Hepatocyte (in vitro differentiated cells): ENCODE measurements around the gene USH1C.

Source experiments
- EZH2 ChIP-seq: fragments of 200-600 bp; sonication (generic); IDR thresholded peaks from 2 replicates; pipeline ENCODE4 v1.6.1; 2016; ENCODE audit warnings: antibody characterized with exemption, mild to moderate bottlenecking, borderline replicate concordance
- EZH2phosphoT487 ChIP-seq: fragments of 200-600 bp; sonication (generic); IDR thresholded peaks from one replicate; pipeline ENCODE4 v1.6.1; 2018; ENCODE audit warnings: antibody characterized with exemption, mild to moderate bottlenecking, low read depth, moderate library complexity; ENCODE audit not compliant: unreplicated experiment, severe bottlenecking
- TF ChIP-seq, protein P1 (sequence below): fragments of 200-600 bp; sonication (generic); IDR thresholded peaks from 2 replicates; pipeline ENCODE4 v1.5.1; 2016; ENCODE audit warnings: antibody characterized with exemption, mild to moderate bottlenecking; ENCODE audit not compliant: poor library complexity

DNA sequence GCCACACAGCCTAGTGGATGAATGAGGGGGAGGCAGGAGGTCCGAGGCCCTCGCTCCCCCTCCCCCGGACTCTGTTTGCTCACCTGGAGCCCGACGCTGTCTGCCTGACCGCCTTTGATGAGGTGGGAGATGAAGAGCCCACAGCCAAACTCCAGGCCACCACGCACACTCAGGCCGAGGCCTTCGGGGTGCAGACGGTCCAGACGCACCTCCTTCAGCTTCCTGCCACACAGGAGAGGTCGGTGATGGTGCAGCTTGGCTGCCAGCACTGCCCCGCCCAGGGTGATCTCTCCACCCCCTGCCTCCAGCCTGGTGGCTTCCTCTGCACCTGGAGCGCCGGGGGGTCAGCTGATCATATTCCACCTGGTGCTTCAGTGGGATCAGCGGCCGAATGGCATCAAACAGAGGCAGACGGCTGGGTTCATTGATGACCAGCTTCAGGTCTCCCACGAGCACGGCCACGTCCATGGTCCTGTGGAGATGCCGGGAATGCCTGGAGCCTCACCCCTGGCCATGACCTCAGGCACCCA, 13.1 kb downstream of the USH1C start:
- TF ChIP-seq, protein P1, sequence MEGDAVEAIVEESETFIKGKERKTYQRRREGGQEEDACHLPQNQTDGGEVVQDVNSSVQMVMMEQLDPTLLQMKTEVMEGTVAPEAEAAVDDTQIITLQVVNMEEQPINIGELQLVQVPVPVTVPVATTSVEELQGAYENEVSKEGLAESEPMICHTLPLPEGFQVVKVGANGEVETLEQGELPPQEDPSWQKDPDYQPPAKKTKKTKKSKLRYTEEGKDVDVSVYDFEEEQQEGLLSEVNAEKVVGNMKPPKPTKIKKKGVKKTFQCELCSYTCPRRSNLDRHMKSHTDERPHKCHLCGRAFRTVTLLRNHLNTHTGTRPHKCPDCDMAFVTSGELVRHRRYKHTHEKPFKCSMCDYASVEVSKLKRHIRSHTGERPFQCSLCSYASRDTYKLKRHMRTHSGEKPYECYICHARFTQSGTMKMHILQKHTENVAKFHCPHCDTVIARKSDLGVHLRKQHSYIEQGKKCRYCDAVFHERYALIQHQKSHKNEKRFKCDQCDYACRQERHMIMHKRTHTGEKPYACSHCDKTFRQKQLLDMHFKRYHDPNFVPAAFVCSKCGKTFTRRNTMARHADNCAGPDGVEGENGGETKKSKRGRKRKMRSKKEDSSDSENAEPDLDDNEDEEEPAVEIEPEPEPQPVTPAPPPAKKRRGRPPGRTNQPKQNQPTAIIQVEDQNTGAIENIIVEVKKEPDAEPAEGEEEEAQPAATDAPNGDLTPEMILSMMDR = no peak
- TF ChIP-seq EZH2 (no peak), EZH2phosphoT487 (no peak)
